ENCODE results near the gene DDX42. TPM values are rescaled to one million over a fixed set of nuclear protein-coding genes. Genes with fewer than 3 reads are reported as not detected.

DDX42 gene
- total and polyA plus RNA-seq, 9 of the 15 experiments (the other 6 are each of a cell fraction or from before 2014, with no cell fraction given): 16.5 to 149 (median 87.6) TPM

- TF ChIP-seq JUN (IDR thresholded peaks at IDR 0.05; ENCODE audit: borderline replicate concordance, low read depth, low read length) (peak; percentile 38; the same call in 1 of the 2 replicates), JUN (CRISPR knock-in tag; IDR thresholded peaks at IDR 0.05; ENCODE audit: borderline replicate concordance) (no peak), TAF9B (IDR thresholded peaks at IDR 0.05; ENCODE audit: partially characterized antibody) (peak; percentile 87), TEAD1 (CRISPR knock-in tag; IDR thresholded peaks at IDR 0.05) (peak in 1 of 2 experiments; percentile 75; a peak in 1 of 4 replicates), CTBP1 (IDR thresholded peaks at IDR 0.05; ENCODE audit: borderline replicate concordance) (peak; percentile 69), CBFA2T3 (IDR thresholded peaks at IDR 0.05) (no peak), MAZ (CRISPR knock-in tag; conservative IDR thresholded peaks at IDR 0.05 in 1 of 2, IDR thresholded peaks at IDR 0.05 in 1 of 2) (peak; percentile 57 to 81; a peak in 3 of 4 replicates), RBM39 (optimal IDR thresholded peaks at IDR 0.05; ENCODE audit: low read depth, low read length) (no peak), MECOM (CRISPR knock-in tag; IDR thresholded peaks at IDR 0.05) (no peak), RCOR1 (IDR thresholded peaks at IDR 0.05; ENCODE audit: borderline replicate concordance in 1 of 2, low read depth in 2 of 2, low read length in 2 of 2) (peak in 1 of 2 experiments; percentile 68; a peak in 3 of 4 replicates), NR4A1 (CRISPR knock-in tag; IDR thresholded peaks at IDR 0.05) (0 out of 2 replicates have a peak, but pooled peaks have one; percentile 72), NR4A1 (tag; IDR thresholded peaks at IDR 0.05) (no peak), ILF3 (IDR thresholded peaks at IDR 0.05; ENCODE audit: borderline replicate concordance) (no peak), ZNF274 (IDR thresholded peaks at IDR 0.05; ENCODE audit: borderline replicate concordance, low read depth, low read length) (no peak), ZNF609 (CRISPR knock-in tag; IDR thresholded peaks at IDR 0.05; ENCODE audit: borderline replicate concordance) (no peak), HDAC1 (IDR thresholded peaks at IDR 0.05) (peak in 1 of 2 experiments; percentile 89; a peak in 2 of 4 replicates), ZBTB1 (CRISPR knock-in tag; IDR thresholded peaks at IDR 0.05; ENCODE audit: borderline replicate concordance, low read depth) (peak; percentile 71; the same call in 1 of the 2 replicates), NR2C2 (CRISPR knock-in tag; IDR thresholded peaks at IDR 0.05) (peak; percentile 98), NR2C2 (tag; IDR thresholded peaks at IDR 0.05) (peak; percentile 100), E2F3 (CRISPR knock-in tag; IDR thresholded peaks at IDR 0.05) (peak; percentile 77; the same call in 1 of the 2 replicates)
Observed at GRCh38 chr17:63827002-63827800, 53.2 kb downstream of the DDX42 start, which contains the start of the genes FTSJ3 and PSMC5 (continued).
